ENCODE data around the gene ZCCHC17.

The ZCCHC17 gene

GRCh38 chr1:31370021-31370420 lies 73.2 kb downstream of the ZCCHC17 start:
- ATAC-seq (ENCODE audit: insufficient read depth, low read depth) (no peak), DNase-seq (no peak)
- no peaks in the 10 kb centered on the region for H4K20me1 ChIP-seq (ENCODE audit: insufficient read depth, low read length)
- peaks cover 18% of the 10 kb centered on the region for H3K4me1 ChIP-seq (ENCODE audit: insufficient read depth, low read length)
- no peak overlapping the region for H3K4me3 ChIP-seq (ENCODE audit: low read depth in 1 of 2, low read length in 2 of 2)
- H2AFZ ChIP-seq (ENCODE audit: low read depth, low read length), result no peak overlapping the region
- TF ChIP-seq EZH2 (IDR thresholded peaks at IDR 0.05; ENCODE audit: borderline replicate concordance, low read depth, low read length, severe bottlenecking) (no peak), CTCF (IDR thresholded peaks at IDR 0.05; ENCODE audit: borderline replicate concordance, extremely low read depth, low read length, poor library complexity, severe bottlenecking) (no peak)
- no peak overlapping the region for H3K9ac ChIP-seq (ENCODE audit: low read depth, low read length)
- H3K79me2 ChIP-seq (ENCODE audit: insufficient read depth, low read length), result no peaks in the 10 kb centered on the region
- no peaks in the 10 kb centered on the region for H3K9me3 ChIP-seq (ENCODE audit: insufficient read depth, low read length, severe bottlenecking)
- H3K4me2 ChIP-seq (ENCODE audit: insufficient read depth, low read length), result no peak overlapping the region
- H3K36me3 ChIP-seq (ENCODE audit: insufficient read depth, low read length), result peaks cover 17% of the 10 kb centered on the region
- no peak overlapping the region for H3K27ac ChIP-seq (ENCODE audit: low read length)
- no peaks in the 10 kb centered on the region for H3K27me3 ChIP-seq (ENCODE audit: insufficient read depth, low read length, poor library complexity)

- Histone ChIP-seq H3K27me3 (ENCODE audit: insufficient read depth, low read length, poor library complexity) (no peaks in the 10 kb centered on the region), H3K36me3 (ENCODE audit: insufficient read depth, low read length) (peaks cover 11% of the 10 kb centered on the region), H3K4me2 (ENCODE audit: insufficient read depth, low read length) (no peak overlapping the region), H4K20me1 (ENCODE audit: insufficient read depth, low read length) (no peaks in the 10 kb centered on the region), H3K9ac (ENCODE audit: low read depth, low read length) (no peak overlapping the region), H3K79me2 (ENCODE audit: insufficient read depth, low read length) (no peaks in the 10 kb centered on the region), H3K4me1 (ENCODE audit: insufficient read depth, low read length) (peaks cover 18% of the 10 kb centered on the region), H3K27ac (ENCODE audit: low read length) (no peak overlapping the region), H2AFZ (ENCODE audit: low read depth, low read length) (no peak overlapping the region), H3K4me3 (ENCODE audit: low read depth in 1 of 2, low read length in 2 of 2) (no peak overlapping the region), H3K9me3 (ENCODE audit: insufficient read depth, low read length, severe bottlenecking) (no peaks in the 10 kb centered on the region)
- ATAC-seq (ENCODE audit: insufficient read depth, low read depth) (no peak), DNase-seq (no peak)
- TF ChIP-seq EZH2 (IDR thresholded peaks at IDR 0.05; ENCODE audit: borderline replicate concordance, low read depth, low read length, severe bottlenecking) (no peak), CTCF (IDR thresholded peaks at IDR 0.05; ENCODE audit: borderline replicate concordance, extremely low read depth, low read length, poor library complexity, severe bottlenecking) (no peak)
Observed at GRCh38 chr1:31370565-31370964, 73.7 kb downstream of the ZCCHC17 start.

GRCh38 chr1:31371121-31371959 lies 74.5 kb downstream of the ZCCHC17 start:
- no peaks in the 10 kb centered on the region for H3K27me3 ChIP-seq (ENCODE audit: insufficient read depth, low read length, poor library complexity)
- no peak overlapping the region for H2AFZ ChIP-seq (ENCODE audit: low read depth, low read length)
- no peak overlapping the region for H3K4me2 ChIP-seq (ENCODE audit: insufficient read depth, low read length)
- peaks cover 5% of the 10 kb centered on the region for H3K36me3 ChIP-seq (ENCODE audit: insufficient read depth, low read length)
- no peaks in the 10 kb centered on the region for H3K9me3 ChIP-seq (ENCODE audit: insufficient read depth, low read length, severe bottlenecking)
- H3K4me1 ChIP-seq (ENCODE audit: insufficient read depth, low read length), result peaks cover 18% of the 10 kb centered on the region
- no peak for TF ChIP-seq EZH2 (IDR thresholded peaks at IDR 0.05; ENCODE audit: borderline replicate concordance, low read depth, low read length, severe bottlenecking)
- TF ChIP-seq CTCF (IDR thresholded peaks at IDR 0.05; ENCODE audit: borderline replicate concordance, extremely low read depth, low read length, poor library complexity, severe bottlenecking), result no peak
- H3K4me3 ChIP-seq (ENCODE audit: low read depth in 1 of 2, low read length in 2 of 2), result no peak overlapping the region
- no peak for DNase-seq
- ATAC-seq (ENCODE audit: insufficient read depth, low read depth), result no peak
- H3K9ac ChIP-seq (ENCODE audit: low read depth, low read length), result no peak overlapping the region
- H3K79me2 ChIP-seq (ENCODE audit: insufficient read depth, low read length), result no peaks in the 10 kb centered on the region
- no peak overlapping the region for H3K27ac ChIP-seq (ENCODE audit: low read length)
- no peaks in the 10 kb centered on the region for H4K20me1 ChIP-seq (ENCODE audit: insufficient read depth, low read length)
